ENCODE measurements around the gene SEC14L2.
"Not testable (repeated sequence)": the region's sequence is repeated elsewhere in the genome, so short reads cannot be mapped to it uniquely, and the experiment has no call there.

Gene SEC14L2

GRCh38 chr22:30439836-30440235 is 43.0 kb downstream of the SEC14L2 start:
- TF ChIP-seq CTCF (conservative IDR thresholded peaks at IDR 0.05): no peak

GRCh38 chr22:30441088-30441487 is 44.3 kb downstream of the SEC14L2 start:
- no peak overlapping the region for H3K27ac ChIP-seq
- no peak for TF ChIP-seq CTCF (conservative IDR thresholded peaks at IDR 0.05)

More at GRCh38 chr22:30439836-30440235, 43.0 kb downstream of the SEC14L2 start:
- no peak overlapping the region for H3K27ac ChIP-seq

GRCh38 chr22:30444632-30445437 is 48.0 kb downstream of the SEC14L2 start:
- H3K27ac ChIP-seq: no peak overlapping the region
- TF ChIP-seq CTCF (conservative IDR thresholded peaks at IDR 0.05): peak; percentile 88

GRCh38 chr22:30445438-30446145 is 48.8 kb downstream of the SEC14L2 start:
- TF ChIP-seq CTCF (conservative IDR thresholded peaks at IDR 0.05): peak; percentile 48

GRCh38 chr22:30447656-30448055 is 50.8 kb downstream of the SEC14L2 start:
- no peak for TF ChIP-seq CTCF (conservative IDR thresholded peaks at IDR 0.05)
- no peak overlapping the region for H3K27ac ChIP-seq

More at GRCh38 chr22:30445438-30446145, 48.8 kb downstream of the SEC14L2 start:
- H3K27ac ChIP-seq: no peak overlapping the region

DNA sequence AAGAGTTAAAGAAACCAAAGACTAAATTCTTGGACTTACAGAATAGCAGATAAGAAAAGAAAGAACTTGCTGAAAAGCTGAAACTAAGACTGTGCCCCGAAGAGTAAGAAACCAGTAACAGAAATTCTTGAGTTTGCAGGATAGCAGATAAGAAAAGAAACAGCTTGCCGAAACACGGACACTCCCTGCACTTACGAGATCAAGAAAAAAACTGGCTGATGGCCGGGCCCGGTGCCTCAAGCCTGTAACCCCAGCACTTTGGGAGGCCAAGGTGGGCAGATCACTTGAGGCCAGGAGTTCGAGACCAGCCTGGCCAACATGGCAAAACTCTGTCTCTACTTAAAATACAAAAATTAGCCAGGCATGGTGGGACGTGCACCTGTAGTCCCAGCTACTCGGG is 54.7 kb downstream of the SEC14L2 start:
- H3K27ac ChIP-seq: not testable (repeated sequence)

- no peak for TF ChIP-seq CTCF (conservative IDR thresholded peaks at IDR 0.05)
- no peak overlapping the region for H3K27ac ChIP-seq
Observed at GRCh38 chr22:30452861-30453260, 56.0 kb downstream of the SEC14L2 start.

All from VCaP (cell line).